Testis (tissue), 2 donors: ENCODE measurements around the gene DTNB.

Experiments used
- POLR2A ChIP-seq: fragments of 450-650 bp; IDR thresholded peaks from one replicate; pipeline ENCODE4 v1.6.1; 2017; ENCODE audit warnings: antibody characterized with exemption, mild to moderate bottlenecking, moderate library complexity
- TF ChIP-seq, protein P1 (sequence below), 3 experiments: fragments of 450-650 bp in 2 of 3; fragments of 200-600 bp in 1 of 3; sonication (generic) in 1 of 3; IDR thresholded peaks; one replicate each; pipeline ENCODE4 v1.5.1; 2016 to 2019; ENCODE audit warnings: antibody characterized with exemption in 3 of 3, mild to moderate bottlenecking in 2 of 3, moderate library complexity in 1 of 3

DNA sequence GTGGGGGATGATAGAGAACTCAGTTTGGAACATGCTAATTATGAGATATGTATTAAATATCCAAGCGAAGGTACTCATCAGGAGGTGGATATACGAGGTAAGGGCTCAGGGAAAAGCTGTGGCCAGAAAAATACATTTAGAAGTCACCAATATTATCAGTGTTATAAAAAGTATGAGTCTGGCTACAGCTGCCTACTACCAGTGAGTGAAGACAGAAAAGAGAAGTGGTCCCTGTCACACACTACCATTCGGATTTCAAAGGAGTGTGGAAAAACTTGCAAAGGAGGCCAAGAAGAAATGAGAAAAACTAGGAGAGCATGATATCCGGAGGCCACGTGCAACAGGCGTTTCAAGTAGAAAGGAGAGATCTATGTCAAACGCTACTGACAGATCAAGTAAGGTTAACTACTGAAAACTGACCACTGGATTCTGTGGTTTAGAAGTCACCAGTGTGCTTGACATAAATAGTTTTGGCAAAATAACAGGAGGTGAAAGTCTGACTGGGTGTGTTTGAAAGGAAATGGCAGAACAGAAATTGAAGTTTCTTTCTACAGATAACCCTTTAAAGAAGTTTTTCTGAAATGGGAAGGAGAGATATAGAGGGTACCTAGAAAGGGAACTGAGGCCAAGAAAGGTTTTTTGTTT lies 213.0 kb downstream of the DTNB start:
- TF ChIP-seq, protein P1, sequence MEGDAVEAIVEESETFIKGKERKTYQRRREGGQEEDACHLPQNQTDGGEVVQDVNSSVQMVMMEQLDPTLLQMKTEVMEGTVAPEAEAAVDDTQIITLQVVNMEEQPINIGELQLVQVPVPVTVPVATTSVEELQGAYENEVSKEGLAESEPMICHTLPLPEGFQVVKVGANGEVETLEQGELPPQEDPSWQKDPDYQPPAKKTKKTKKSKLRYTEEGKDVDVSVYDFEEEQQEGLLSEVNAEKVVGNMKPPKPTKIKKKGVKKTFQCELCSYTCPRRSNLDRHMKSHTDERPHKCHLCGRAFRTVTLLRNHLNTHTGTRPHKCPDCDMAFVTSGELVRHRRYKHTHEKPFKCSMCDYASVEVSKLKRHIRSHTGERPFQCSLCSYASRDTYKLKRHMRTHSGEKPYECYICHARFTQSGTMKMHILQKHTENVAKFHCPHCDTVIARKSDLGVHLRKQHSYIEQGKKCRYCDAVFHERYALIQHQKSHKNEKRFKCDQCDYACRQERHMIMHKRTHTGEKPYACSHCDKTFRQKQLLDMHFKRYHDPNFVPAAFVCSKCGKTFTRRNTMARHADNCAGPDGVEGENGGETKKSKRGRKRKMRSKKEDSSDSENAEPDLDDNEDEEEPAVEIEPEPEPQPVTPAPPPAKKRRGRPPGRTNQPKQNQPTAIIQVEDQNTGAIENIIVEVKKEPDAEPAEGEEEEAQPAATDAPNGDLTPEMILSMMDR (IDR thresholded peaks at IDR 0.05) = no peak
- TF ChIP-seq POLR2A = no peak
